Fibroblast of lung (primary cell): Measurements from ENCODE around the gene OR5K2.

Source experiments
- CTCF ChIP-seq, 2 donors: IDR thresholded peaks in 1 of 2; conservative IDR thresholded peaks in 1 of 2; 1 replicate in 1 of 2; 2 replicates in 1 of 2; pipeline ENCODE4 v1.5.1; 2011 to 2012; ENCODE audit warnings: low read length in 2 of 2, control low read depth in 1 of 2, inconsistent platforms in 1 of 2, low read depth in 1 of 2, mild to moderate bottlenecking in 1 of 2
- EZH2 ChIP-seq: IDR thresholded peaks from 2 replicates; pipeline ENCODE4 v1.5.1; 2012; ENCODE audit warnings: low read length, control low read depth, mild to moderate bottlenecking; ENCODE audit errors: missing control alignments

- TF ChIP-seq CTCF (conservative IDR thresholded peaks at IDR 0.05 in 1 of 2, IDR thresholded peaks at IDR 0.05 in 1 of 2; ENCODE audit: low read depth in 1 of 2, low read length in 2 of 2) = no peak
- no peak for TF ChIP-seq EZH2
These were observed 44.2 kb downstream of the OR5K2 start for GRCh38 chr3:98541695-98542094.
